Activated naive CD4-positive, alpha-beta T cell (primary cell): ENCODE data around the gene KCNAB1.
"Not testable (repeated sequence)": the region's sequence is repeated elsewhere in the genome, so short reads cannot be mapped to it uniquely, and the experiment has no call there.

Source experiments
- DNase-seq, 4 experiments: peaks; one replicate each; lab custom pipeline; 2025; lab: John Stamatoyannopoulos, UW

The KCNAB1 gene

DNA sequence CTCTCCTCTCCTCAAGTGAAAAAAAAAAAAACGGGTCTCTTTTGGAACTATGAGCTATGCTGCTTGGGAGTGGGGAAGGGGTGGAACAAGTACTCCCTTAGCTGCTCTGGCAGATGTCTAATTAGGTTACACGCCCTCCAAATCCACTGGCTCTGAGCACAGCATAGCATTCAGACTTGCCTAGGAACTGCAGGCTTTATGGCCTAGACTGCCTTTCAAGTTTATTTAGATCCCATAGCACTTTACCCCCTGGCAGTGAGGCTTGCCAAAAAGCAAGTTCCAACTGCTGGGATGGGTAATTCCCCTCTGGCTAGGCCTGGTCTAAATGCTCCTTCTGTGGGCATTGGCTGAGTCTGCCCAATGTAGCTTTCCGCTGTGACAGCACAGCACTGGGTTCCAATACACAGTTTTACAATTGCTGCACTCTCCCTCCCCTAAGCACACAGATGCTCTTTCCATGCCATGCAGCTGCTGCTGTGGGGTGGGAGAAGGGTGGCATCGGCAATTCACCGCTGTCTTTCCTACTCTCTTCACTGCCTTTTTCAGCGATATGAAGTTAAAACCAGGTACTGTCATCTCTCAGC, 152.8 kb downstream of the KCNAB1 start:
- no peak for DNase-seq

DNA sequence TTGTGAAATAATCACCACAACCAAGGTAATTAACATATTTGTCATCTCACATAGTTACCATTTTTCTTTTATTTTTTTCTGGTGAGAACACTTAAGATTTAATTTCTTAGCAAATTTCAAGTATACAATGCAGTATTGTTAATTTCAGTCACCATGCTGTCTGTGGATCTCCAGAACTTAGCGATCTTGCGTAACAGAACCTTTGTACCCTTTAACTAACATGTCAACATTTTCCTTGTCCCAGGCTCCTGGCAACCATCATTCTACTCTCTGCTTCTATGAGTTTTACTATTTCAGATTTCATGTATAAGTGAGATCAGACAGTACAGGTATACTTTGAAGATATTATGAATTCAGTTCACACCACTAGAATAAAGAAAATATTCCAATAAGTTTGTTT, 154.4 kb downstream of the KCNAB1 start:
- DNase-seq: no peak

DNA sequence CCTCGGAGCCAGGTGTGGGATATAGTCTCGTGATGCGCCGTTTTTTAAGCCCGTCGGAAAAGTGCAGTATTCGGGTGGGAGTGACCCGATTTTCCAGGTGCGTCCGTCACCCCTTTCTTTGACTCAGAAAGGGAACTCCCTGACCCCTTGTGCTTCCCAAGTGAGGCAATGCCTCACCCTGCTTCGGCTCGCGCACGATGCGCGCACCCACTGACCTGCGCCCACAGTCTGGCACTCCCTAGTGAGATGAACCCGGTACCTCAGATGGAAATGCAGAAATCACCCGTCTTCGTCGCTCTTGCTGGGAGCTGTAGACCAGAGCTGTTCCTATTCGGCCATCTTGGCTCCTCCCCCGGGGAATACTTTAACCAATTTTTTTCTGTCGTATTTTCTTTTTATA, 164.3 kb downstream of the KCNAB1 start:
- DNase-seq: not testable (repeated sequence)

DNA sequence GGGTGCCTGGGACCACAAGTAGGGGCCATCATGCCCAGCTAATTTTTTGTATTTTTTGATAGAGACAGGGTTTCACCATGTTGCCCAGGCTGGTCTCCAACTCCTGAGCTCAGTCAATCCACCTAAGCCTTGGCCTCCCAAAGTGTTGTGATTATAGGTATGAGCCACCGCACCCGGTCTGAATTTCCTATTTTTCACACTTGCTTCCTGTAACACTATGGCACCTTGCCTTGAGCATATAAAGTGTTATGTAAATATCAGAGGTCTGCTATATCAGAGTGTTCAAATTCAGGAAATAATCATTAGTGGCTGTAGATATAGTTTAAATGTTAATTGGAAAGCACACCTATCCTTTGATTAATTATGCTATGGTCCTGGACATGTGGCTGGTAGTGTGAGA, 165.2 kb downstream of the KCNAB1 start:
- DNase-seq: no peak

DNA sequence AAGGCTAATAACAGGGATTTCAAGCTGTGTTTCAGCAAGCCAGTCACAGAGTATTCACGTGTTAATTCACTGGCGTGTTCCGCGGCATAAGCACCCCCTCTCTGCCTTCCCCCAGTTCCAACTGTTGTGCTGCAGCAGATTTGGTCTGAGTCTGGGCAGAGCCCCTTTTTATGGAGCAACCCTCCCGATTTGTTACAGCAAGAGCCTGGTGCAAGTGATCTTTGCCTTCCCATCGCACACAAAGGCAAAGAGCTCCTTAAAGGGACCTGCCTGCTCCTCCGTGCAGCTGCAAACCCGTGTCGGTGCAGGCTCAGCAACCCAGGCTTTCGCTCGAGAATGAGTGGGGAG, 170.5 kb downstream of the KCNAB1 start:
- DNase-seq: no peak

DNA sequence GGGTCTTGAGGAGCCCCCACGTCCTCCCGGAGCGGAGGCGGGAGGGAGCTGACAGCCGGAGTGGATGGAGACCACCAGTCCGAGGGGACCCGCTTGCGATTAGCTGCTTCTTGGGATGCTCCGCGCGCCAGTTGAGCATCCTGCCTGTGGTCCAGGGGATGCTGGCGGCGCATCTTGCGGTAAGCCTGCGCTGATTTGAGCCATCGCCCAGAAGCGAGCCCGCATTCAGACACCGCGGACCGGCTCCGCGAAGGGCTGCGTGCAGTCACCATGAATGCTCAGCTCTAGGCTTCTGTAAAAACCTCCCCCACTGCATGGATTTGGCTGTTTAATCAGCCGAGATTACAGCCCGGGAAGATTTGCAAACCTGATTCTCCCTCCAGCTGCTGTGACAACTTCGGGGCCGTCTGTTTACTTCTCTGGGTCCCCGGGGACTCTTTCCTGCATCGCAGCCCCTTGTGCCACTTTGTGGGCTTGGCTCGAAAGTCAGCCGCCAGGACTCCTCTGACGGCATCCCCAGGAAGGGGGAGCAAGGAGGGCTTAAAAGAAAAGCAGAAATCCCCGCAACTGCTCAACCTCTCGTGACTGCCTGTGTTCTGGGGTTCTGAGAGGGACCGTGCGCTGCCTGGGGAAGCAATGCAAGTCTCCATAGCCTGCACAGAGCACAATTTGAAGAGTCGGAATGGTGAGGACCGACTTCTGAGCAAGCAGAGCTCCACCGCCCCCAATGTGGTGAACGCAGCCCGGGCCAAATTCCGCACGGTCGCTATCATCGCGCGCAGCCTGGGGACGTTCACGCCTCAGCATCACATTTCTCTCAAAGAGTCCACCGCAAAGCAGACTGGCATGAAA, 171.1 kb downstream of the KCNAB1 start:
- DNase-seq: no peak

DNA sequence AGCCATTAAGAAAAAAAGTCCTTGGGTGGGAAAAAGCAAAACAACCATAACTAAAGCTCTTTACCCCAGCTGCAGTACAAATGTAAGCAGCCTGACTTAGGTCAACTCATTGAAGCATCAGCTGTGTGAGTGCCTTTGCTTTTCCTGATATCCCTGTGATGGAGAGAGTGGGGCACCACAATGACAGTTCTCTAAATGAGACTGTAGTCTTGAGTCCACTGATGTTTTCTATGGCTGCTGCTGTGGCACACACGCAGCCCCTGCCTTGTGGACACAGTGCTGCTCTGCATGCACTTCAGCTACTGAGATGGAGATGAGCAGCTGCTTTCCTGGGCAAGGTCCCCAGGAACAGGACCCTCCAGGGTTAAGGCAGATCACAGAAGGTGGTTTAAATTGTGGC, 173.2 kb downstream of the KCNAB1 start:
- no peak for DNase-seq

DNA sequence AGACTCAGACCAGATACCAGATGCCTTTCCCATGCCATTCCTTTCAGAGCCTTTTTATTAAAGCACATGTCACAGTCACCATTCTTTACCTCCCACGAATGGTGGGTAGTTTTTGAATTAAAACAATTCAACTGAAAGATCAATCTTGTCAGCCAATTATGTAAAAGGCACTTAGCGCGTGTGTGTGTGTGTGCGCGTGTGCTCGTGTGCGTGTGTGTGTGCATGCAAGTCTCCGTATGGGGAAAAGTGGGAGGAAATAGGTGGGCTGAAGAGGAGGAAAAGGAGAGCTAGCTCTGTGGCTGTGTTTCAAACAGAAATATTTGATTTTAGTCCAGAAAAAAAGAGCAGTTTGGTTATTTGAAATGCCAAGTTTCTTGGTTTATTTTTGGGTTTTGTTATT, 177.2 kb downstream of the KCNAB1 start:
- DNase-seq: no peak

DNA sequence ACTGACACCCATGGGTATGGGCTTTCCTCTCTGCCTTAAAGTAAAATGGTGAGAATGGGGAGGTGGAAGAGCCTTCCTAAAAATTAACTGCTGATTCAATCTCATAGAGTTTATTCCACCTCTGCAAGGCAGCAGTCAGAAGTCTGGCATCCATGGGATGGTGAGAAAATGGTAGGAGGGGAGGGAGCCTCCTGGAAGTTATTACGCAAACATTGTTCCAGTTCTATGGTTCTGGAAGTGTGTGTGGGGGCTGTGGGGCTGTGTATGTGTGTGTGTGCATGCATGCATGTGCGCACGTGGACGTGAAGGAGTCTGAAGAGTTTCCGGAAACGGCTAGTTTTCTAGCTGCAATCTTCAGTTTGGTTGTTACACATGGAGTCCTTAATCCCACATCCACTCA, 177.6 kb downstream of the KCNAB1 start:
- no peak for DNase-seq

DNA sequence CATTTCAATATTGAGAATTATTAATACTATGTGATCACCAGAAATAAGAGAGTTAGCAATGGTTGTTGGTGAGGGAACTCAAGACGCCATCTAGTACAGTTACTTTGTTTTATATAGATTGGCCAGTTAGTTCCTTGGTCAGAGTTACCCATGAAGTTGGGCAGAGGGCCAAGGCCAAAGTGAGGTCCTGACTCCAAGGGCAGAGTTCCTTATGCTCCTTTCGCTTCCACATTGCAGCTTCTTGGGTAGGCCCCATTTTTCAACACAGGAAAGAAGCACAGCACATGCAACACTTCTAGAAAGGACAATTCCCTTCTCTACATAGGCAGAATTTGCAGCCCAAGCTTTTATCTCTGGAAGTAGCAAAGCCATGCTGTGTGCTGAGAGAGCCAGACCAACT, 178.6 kb downstream of the KCNAB1 start:
- DNase-seq: no peak

DNA sequence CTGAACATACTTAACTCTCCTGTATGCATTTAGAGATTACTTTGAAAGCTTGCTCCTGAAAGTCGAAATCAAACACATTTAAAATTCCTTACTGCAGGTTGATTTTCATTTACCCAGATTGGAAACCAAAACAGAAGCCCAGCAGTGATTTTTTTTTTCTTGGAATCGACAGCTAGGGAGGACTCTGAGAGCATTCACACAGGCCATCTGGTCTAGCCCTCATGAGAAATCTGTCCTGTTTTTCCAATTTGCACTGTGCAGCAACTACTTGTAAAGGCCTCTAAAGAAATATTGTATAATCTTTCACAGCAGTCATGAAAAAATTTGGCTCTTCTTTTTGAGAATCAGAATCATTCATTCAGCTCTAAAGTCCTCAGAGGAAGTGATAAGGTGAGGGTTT, 179.2 kb downstream of the KCNAB1 start:
- DNase-seq: no peak

DNA sequence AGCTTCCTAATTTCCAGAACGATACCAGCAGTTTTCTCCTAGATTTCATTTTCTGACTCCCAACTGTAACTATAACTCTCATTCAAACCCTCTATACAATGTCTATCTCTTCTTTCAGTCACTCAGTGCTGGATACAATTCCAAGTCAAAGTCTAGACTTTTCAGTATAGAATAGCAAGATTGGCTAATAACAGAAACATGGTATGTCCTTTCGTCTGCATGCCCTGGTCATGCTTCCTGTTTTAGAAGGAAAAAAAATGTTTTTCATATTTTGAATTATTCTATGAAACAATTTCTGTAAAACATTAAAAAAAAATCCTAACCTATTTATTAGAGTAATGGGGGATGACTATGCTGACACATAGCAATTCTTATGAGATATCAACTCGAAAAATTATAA, 180.0 kb downstream of the KCNAB1 start:
- no peak for DNase-seq

DNA sequence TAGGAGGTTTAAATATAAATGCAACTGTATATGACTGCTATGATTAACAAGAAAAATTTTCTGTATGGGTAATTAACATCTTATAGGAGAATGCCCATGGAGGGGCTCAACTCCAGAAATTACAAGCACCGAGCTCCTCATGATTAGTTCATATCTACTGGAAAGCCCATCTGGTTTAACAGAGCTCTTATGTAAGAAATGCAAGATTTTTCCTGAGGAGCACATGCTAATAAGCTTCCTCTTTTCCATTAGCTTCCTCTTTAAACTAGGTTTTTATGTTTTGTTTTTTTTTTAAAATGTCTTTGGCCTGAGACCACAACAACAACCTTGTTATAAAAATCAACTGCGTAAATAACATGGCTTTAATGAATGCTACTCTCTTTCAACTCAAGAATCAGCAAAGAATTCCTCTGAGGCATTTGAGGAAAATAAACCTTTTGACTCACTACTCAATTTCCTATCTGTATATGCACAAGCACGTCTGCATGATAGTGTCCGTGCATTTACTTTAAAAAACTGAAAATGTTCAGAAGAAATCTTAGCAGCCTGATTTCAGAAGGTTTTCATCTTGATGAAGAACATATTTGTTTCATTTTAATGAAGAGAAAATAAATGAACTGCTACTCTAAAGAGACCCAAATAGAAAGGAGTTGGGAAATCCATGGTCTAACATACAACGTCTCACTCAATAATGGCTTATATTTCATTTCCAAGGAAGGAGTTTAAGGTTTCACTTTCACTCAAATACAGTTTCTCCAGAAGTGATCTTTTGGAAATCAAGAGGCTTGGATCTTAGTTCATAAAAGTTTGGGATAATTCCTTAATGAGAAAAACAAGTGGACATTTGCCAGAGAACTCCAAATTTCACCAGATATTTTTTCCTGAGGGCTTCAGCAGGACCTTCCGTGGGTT, 180.8 kb downstream of the KCNAB1 start:
- no peak for DNase-seq

DNA sequence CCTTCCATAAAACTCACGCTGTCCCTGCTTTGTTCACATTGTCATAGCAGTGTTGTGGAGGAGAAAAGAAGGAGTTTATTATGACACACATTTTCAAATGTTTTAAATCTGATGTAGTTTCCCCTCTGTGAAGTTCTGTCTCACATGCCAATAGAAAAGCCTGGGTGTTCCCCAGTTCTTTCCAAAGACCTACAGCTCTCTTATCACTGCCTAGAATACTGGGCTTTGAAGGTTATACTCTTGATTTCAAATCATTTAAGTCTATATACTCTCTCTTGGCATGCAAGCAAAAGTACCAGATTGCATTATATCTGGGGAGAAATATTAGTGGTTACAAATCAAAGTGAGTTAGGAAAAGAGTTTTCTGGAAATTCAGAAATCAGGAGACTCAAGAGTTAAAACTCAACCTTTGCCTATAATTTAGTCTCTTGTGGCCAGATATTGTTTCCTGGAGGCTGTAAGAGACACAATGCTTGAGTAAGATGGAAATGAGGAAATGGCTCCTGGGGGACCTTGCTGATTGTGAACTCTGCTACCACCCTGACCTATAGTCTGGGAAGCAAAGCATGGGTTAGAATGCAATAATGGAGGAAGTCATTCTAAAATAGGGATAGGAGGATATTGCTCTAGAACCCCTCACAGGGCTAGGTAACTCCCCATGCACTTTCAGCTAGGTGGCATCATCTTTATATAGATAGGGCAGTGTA, 182.8 kb downstream of the KCNAB1 start:
- no peak for DNase-seq

DNA sequence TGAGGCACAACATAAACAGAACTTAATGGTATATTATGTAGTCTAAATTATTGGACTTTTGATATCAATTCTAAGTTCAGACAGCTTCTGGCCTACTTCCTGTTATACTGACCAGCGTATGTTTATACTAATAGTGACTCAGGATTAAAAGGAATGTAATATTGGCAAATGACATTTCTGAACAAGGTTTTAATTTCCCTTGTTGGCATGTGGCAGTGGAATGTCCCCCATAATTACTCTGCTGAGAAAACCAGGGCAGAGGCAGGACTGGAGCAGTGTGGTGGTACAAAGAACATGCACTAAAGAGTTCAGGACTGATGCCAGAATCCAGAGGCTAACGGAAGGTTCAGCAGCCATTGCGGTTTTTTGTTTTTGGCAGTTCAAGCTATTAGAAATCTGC, 184.0 kb downstream of the KCNAB1 start:
- no peak for DNase-seq

DNA sequence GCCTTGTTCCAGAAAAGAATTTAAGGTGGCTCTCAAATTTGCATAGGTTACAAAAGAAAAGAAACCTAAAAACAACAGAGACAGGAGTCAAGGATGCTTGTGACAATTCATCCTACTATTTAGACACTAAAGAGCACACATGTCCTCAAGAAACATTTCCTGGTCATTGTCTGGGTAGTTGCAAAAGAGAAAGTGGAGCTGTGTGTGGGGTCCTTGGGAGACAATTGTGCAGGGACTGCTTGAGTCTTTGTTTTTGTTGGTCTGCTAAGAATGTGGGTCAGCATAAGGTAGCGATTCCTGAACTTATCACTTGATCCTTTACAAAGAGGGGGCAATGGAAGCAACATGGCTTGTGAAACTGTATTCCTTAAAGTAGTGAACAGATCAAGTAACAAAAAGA, 185.3 kb downstream of the KCNAB1 start:
- no peak for DNase-seq

DNA sequence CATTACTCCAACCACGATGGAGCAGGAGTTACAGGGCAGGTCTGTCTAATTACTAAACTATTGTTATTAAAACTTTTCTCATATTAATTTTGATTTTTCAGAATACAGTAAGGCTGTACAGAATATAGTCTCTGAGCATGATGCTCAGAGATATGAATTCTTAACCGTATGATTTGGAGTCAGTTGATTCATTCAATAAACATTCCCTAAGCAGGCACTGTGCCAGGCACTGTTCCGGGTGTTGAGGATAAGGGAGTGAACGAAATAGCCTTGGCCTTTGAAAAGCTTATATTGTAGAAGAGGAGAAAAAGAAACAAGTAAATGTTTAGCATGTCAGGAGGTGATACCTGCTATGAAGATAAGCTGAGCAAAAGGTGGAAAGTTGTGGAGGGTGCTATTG, 187.3 kb downstream of the KCNAB1 start:
- DNase-seq: no peak

DNA sequence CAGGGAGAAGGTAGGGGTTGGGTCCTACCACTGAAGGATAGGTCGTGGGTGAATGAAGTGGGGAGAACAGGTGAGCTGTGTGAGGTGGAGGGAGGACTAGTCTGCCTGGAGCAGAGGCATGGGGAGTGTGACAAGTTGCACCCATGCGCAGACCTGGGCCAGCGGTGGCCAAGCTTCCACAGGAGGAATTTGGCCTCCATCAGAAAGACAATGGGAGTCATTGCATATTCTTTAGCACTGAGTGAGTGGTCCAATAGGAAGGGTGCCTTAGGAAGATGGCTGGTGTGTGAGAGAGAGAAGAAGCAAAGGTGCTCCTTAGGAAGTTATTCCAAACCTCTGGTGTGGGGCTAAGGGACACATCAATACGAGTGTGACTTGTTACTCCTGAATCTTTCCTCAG, 191.1 kb downstream of the KCNAB1 start:
- no peak for DNase-seq

DNA sequence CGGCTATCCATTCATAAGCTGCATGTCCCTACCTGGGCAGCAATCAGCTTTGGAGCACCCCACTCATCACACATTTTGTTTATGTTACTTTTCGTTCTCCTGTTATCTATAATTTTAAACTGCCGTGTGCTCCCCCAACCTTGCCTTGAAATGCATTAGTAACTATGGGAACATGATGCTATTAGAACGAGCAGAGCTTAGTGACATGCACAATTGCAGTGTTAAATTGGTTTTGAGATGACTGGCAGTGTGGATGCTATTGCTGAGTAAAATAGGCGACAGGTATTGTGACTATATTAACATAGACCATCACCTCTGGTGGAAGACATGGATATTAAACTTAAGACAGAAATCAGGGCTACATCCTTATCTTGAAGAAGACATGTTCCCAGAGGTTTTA, 191.6 kb downstream of the KCNAB1 start:
- no peak for DNase-seq

DNA sequence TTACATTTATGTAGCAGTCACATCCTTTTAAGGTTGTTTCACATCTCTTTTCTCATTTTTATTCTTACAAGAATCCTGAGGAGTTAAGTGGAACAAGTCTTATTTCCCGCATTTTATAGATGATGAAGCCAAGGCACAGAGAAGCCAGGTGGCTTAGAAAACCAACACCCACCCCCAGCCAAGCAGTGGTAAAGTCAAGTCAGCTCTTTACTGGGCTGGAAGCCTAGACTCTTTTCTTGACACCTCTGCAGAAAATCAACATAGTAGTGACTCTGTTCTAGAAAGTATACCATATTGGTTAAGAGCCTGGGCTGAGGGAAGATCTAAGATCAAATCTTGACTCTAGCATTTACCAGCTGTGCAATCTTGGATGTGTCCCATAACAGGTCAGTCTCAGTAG, 195.7 kb downstream of the KCNAB1 start:
- DNase-seq: no peak

DNA sequence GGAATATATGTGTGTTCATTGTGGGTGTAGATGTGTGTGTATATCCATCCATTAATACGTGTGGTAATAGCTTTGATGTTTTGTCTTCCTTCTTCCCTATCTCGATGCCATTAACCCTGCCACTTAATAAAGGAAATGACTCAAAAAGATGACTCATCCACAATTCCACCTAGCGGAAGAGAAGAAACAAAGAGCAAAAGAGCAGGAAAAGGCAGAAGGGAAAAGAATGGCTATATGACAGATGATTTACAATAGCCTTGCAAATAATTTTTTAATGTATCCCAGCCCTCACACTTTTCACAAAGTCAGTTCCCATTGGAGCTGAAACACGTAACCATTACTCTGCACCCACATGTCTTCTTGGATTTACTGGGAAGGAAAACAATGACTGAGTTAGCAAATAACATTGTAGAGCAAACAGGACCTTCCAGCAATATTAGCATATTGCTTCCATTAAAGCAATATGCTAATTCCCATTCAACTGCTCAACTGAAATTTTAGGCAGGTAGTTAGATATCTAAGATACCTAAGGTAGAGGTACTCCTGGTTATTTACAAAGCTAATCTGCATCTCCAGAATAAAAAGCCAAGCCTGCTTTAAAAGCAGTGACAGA, 197.2 kb downstream of the KCNAB1 start:
- DNase-seq: no peak

DNA sequence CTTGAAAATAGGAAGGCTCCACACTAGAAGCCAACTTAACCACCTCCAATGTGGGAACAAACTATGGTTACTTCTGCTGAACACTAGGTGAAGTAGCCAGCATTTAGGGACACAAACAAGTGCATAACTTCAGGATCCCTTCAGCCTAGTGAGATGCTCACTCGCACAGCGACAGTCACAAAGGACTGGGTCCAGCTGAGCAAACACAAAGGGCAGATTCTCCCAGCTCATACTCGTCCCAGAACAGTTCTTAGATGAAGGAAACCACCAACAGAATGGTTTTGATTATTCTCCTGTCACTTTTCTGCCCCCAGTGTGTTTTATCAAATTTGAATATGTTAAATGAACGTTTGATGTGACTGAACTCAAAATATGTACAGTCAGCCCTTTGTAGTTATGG, 201.6 kb downstream of the KCNAB1 start:
- no peak for DNase-seq
